ENCODE data around the gene CPSF2.

GRCh38 chr14:92207928-92208265 is 86.1 kb downstream of the CPSF2 start:
- TF ChIP-seq POLR2AphosphoS5 (IDR thresholded peaks at IDR 0.05; ENCODE audit: low read depth, low read length) (no peak), POLR2A (IDR thresholded peaks at IDR 0.05; ENCODE audit: low read depth, low read length) (no peak), PAX5 (IDR thresholded peaks at IDR 0.05; ENCODE audit: insufficient read depth, low read length, severe bottlenecking) (no peak), TAF1 (IDR thresholded peaks at IDR 0.05; ENCODE audit: low read depth, low read length) (no peak), SPI1 (IDR thresholded peaks at IDR 0.05; ENCODE audit: low read depth, low read length) (no peak)

Data from GM12891 (cell line).